ENCODE measurements around the gene ADISSP.

DNA sequence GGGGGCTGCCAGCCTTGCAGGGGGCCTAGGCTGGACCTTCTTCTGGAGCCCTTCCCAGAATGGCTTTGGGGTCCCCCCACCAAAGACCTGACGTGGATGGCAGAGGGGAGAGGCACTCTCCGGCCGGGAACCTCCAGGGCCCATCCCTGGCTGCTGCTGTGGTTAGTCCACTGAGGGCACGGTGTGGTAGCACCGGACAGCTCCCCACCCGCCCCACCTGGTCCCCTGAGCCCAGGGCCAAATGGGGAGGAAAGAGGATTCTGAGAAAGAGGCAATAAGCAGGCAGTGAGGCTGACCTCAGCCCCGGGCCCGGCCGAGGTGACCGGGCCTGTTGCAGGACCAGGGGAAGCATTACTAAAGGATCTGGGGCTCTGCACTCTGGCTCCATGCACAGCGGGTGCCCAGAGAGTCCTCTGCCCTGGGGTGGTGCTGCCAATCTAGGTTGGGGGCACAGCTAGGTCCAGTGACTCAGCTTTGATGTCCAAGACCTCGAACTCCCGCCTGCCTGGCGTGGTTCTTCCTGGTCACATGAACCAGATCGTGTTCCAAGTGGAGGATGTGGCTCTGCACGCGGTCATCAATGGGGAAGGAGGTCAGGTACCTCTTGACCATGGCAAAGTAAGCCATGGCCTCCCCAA lies 16.8 kb upstream of the ADISSP start:
- no peak for TF ChIP-seq CTCF (IDR thresholded peaks at IDR 0.05)
- no peak for TF ChIP-seq EP300 (IDR thresholded peaks at IDR 0.05; ENCODE audit: low read depth)
